Activated T-cell treated with anti-CD3 and anti-CD28 coated beads for 24 hours (primary cell): ENCODE measurements around the gene KIAA1549.

Experiments
- DNase-seq: peaks from one replicate; pipeline ENCODE4 v3.0.0-alpha.2; 2020; ENCODE audit warnings: low read depth

The KIAA1549 gene

DNA sequence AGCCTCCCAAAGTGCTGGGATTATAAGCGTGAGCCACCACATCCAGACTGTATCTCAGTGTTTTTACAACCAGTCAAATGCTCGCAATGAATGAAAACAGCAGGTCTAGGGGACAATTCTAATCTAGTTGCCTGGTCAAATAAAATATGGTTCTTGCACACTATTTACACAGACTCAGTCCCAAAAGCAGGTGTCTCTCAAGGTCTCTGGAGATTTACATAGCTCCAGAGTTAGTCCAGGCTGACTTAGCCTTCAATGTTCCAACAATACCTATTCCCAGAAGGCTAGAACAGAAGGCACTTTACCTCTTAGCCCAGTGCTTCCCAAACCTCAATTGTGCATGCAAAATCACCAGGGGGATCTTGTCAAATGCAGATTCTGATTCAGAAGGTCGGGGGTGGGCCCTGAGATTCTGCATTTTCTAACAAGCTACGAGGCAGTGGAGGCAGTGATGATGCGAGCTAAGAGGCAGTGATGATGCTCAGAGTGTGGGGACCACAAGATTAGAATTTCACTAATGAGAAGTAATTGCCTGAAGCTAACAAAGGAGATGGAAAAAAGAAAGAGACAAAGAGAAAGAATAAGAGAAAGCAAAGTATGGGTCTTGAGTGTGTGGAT, 6.4 kb downstream of the KIAA1549 start:
- DNase-seq = no peak

DNA sequence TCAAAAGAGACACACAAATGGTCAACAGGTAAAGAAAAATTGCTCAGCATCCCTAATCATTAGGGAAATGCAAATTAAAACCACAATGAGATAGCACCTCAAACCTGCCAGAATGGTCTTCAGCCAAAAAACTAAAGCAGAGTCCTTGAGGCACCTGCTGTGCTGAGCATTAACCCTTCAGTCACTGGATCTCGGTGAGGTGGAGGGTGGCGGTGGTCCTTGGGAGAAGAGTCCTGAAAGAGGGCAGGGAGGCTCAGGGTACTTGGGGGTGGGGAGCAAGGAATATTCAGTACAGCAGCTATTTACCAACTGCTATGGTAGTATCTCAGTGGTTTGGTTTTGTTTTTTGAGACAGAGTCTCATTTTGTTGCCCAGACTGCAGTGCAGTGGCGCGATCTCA, 7.1 kb downstream of the KIAA1549 start:
- DNase-seq = no peak

DNA sequence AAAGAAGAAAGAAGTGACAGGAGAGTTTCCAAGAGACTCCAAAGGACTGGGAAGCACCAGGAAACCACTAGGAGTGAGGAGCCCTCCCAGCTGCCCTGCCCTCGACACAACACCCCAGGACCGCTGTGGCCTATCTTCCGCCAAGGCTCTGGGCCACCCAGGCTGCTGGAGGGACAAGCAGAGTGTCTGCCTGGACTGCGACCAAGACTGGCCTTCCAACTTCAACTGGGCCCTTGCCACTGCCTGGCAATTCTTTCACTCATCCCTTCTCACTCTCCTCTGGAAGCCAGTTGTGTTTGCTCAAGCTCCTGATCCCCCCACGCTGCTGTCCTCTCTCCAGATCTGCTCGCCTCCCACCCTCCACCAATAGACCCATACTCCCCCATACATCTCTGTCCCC, 10.2 kb downstream of the KIAA1549 start:
- DNase-seq = no peak

- DNase-seq = no peak
Measured at GRCh38 chr7:138970446-138970845, 10.7 kb downstream of the KIAA1549 start.

DNA sequence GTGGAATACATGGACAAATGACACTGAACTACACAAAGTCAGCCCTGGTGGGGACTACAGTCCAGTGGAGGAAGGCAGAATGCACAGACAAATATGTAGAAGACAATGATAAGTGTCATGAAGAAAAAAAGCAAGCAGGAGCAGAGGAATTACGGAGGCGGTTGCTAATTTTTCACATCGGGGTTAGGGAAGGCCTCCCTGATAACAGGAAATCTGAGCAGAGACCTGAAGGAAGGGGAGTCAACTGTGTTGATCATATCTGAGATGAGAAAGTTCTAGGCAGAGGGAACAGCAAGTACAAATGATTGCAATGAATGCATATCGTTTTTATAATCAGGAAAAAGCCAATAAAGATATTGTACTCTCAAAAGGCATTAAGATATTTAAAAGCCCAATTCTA, 14.0 kb downstream of the KIAA1549 start:
- no peak for DNase-seq

GRCh38 chr7:138964624-138965436, 16.4 kb downstream of the KIAA1549 start:
- no peak for DNase-seq

GRCh38 chr7:138963675-138964074, 17.5 kb downstream of the KIAA1549 start:
- DNase-seq = no peak

GRCh38 chr7:138962561-138963270, 18.5 kb downstream of the KIAA1549 start:
- DNase-seq = no peak

GRCh38 chr7:138961159-138961558, 20.0 kb downstream of the KIAA1549 start:
- no peak for DNase-seq

- no peak for DNase-seq
Measured at GRCh38 chr7:138958391-138958956, 22.7 kb downstream of the KIAA1549 start.

DNA sequence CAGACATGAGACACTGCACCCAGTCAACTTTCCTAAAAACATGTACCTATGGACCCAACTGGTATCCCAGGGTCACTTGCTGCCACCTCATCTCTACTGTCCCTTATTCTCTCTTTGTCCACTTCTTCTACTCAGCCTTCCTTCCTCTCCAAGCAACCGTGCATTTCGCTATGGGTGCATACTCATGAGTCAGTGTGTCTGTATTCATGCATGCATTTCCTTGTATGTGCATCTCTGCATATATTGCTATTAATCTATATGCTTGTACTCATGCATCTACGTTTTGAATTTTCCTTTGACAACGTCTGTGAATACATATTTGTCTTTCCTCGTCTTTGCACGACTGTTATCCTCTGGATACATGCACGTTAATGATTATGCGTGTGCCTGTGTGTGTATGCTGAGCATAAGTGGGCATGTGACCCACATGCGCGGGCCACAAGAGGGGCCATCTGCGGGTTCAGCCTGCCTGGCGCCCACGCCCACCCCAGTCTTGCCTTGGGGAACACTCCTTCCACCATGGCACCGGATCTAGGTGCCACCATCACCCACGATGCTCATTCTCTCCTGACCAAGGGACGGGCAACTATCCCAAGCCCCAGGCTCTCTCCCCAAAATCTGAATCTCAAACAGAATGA, 23.3 kb downstream of the KIAA1549 start:
- DNase-seq = no peak

DNA sequence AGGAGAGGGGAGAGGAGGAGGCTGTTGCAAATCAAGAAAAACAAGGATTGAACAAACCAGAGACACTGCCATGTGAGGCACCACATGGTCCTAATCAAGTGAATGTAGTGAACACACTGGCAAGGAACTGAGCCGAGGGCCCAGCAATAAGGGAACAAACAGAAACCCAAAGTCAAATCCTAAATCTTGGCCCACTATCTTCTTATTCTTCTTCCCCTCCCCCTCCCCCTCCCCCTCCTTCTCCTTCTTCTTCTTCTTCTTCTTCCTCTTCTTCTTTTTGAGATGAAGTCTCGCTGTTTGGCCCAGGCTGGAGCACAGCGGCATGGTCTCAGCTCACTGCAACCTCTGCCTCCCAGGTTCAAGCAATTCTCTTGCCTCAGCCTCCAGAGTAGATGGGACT, 24.0 kb downstream of the KIAA1549 start:
- no peak for DNase-seq

GRCh38 chr7:138954545-138955475, 26.4 kb downstream of the KIAA1549 start:
- no peak for DNase-seq

DNA sequence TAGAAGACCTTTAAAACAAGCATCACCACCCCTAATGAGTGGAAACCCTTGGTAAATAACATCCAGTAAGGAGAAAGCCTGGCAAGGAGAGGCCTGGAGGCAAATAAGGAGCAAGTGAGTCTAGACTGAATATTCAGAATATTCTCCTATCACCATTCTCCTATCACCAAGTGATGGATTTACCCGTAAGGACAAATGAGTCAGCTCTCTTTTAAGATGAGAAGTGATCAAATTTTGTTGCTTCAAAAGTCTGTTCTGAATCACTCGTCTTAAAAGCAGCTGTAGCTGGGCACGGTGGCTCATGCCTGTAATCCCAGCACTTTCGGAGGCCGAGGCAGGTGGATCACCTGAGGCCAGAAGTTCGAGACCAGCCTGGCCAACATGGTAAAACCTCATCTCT, 28.4 kb downstream of the KIAA1549 start:
- no peak for DNase-seq

- no peak for DNase-seq
Measured at GRCh38 chr7:138951953-138952352, 29.2 kb downstream of the KIAA1549 start.

- DNase-seq = no peak
Measured at GRCh38 chr7:138949421-138950088, 31.6 kb downstream of the KIAA1549 start.

DNA sequence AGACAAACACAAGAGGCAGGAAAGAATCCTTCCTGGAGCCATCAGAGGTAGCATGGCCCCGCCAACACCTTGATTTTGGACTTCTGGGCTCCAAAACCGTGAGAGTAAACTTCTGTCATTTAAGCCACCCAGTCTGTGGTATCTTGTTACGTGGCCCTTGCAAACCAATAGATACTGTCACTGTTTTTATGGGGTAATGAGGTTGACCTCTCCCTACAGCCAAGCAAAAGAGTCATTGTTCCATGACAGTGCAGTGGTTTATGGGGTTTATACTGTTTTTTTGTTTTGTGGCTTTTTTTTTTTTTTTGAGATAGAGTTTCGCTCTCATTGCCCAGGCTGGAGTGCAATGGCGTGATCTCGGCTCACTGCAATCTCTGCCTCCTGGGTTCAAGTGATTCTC, 32.8 kb downstream of the KIAA1549 start:
- no peak for DNase-seq

DNA sequence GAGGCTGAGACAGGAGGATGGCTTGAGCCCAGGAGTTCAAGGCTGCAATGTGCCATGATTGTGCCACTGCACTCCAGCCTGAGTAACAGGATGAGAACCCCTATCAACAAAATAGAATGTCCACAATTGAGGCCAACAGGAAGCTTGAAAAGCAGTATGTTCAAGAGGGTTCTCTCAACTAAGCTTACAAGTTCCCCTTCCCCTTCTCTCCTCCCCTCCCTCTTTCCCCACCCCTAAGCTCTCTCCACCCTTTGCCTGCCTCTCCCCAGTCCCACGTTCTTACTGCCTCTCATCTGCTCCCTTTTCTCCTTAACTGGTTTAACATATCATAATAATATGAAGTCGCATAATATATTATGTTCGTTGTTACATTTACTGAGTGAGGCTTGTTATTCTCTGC, 35.4 kb downstream of the KIAA1549 start:
- DNase-seq = no peak

DNA sequence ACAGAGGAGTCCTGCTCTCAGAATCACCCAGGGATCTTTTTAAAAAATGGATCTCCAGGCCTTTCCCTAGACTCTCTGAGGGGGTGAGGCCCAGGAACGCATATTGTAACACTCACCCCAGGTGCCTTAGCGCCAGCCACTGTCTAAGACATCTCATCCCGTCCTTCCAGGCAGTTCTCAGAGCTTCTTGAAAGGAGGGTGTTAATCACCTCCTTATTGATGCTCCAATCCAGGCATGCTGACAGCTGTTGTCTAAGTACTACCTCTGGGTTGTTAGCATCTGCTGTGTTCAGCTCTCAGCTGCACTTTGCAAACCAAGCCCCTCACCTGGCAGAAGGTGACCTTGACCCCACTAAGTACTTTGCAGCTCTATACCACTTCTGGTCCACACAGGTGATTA, 36.0 kb downstream of the KIAA1549 start:
- no peak for DNase-seq

- no peak for DNase-seq
Measured at GRCh38 chr7:138944592-138944991, 36.6 kb downstream of the KIAA1549 start.

GRCh38 chr7:138943061-138943460, 38.1 kb downstream of the KIAA1549 start:
- no peak for DNase-seq
